Smooth muscle cell (in vitro differentiated cells): ENCODE measurements around the gene PLAAT5. TPM values are rescaled to one million over a fixed set of nuclear protein-coding genes. Genes with fewer than 3 reads are reported as not detected.

ENCODE experiments used
- DNase-seq: peaks from one replicate; lab custom pipeline; 2025; ENCODE audit not compliant: unreplicated experiment; lab: John Stamatoyannopoulos, UW
- H2AFZ ChIP-seq: fragments of 200-600 bp; sonication (generic); 2 replicates; pipeline ENCODE4 v1.6.0; 2016; ENCODE audit warnings: antibody characterized with exemption, low read depth, mild to moderate bottlenecking
- H3F3A ChIP-seq: fragments of 200-600 bp; sonication (generic); 2 replicates; pipeline ENCODE4 v1.6.0; 2017; ENCODE audit warnings: antibody characterized with exemption, low read depth
- H3K27ac ChIP-seq: fragments of 200-600 bp; sonication (generic); 2 replicates; pipeline ENCODE4 v1.5.1; 2016; ENCODE audit warnings: low read depth, mild to moderate bottlenecking
- H3K27me3 ChIP-seq: fragments of 200-600 bp; sonication (generic); 2 replicates; pipeline ENCODE4 v1.6.1; 2016; ENCODE audit warnings: low read depth, mild to moderate bottlenecking
- H3K36me3 ChIP-seq: fragments of 200-600 bp; sonication (generic); 2 replicates; pipeline ENCODE4 v1.5.1; 2016; ENCODE audit warnings: low read depth
- H3K4me1 ChIP-seq: fragments of 200-600 bp; sonication (generic); 2 replicates; pipeline ENCODE4 v1.5.1; 2016; ENCODE audit warnings: low read depth
- H3K4me2 ChIP-seq: fragments of 200-600 bp; sonication (generic); 2 replicates; pipeline ENCODE4 v1.6.0; 2016; ENCODE audit warnings: mild to moderate bottlenecking
- H3K4me3 ChIP-seq: fragments of 200-600 bp; sonication (generic); 2 replicates; pipeline ENCODE4 v1.5.1; 2016; ENCODE audit warnings: mild to moderate bottlenecking
- H3K79me2 ChIP-seq: fragments of 200-600 bp; sonication (generic); 2 replicates; pipeline ENCODE4 v1.6.0; 2016; ENCODE audit warnings: low read depth, mild to moderate bottlenecking
- H3K9ac ChIP-seq: fragments of 200-600 bp; sonication (generic); 2 replicates; pipeline ENCODE4 v1.6.0; 2016; ENCODE audit warnings: low read depth
- H3K9me3 ChIP-seq: fragments of 200-600 bp; sonication (generic); replicated peaks from 2 replicates; pipeline ENCODE4 v1.5.1; 2016; ENCODE audit warnings: low read depth
- H4K20me1 ChIP-seq: fragments of 200-600 bp; sonication (generic); 2 replicates; pipeline ENCODE4 v1.6.0; 2016; ENCODE audit warnings: low read depth
- WGBS: methylation state at CpG from one replicate; pipeline ENCODE4 v1.1.7; 2016; ENCODE audit warnings: low lambda C conversion rate; 5-methylcytosine and 5-hydroxymethylcytosine counted together
- polyA plus RNA-seq: library from polyadenylated mRNA; unstranded; fragments of >200 nt; fragmentation: Nextera tagmentation; extraction: Ambion mirVana; gene quantifications from 2 replicates; pipeline ENCODE4 v1.2.1, GENCODE V29; 2016
- total RNA-seq: library from RNA; depleted of rRNA; stranded (reverse); fragments of >200 nt; gene quantifications from 2 replicates; pipeline ENCODE4 v1.2.3, GENCODE V29; 2014
- TF ChIP-seq, protein P1 (sequence below): fragments of 200-600 bp; sonication (generic); IDR thresholded peaks from 2 replicates; pipeline ENCODE4 v1.5.1; 2017; ENCODE audit warnings: borderline replicate concordance, mild to moderate bottlenecking, antibody characterized with exemption; ENCODE audit not compliant: insufficient read depth, poor library complexity, severe bottlenecking

The PLAAT5 gene
- total and polyA plus RNA-seq, 2 experiments from 2014 or later: 0.04 TPM; not detected in 1

DNA sequence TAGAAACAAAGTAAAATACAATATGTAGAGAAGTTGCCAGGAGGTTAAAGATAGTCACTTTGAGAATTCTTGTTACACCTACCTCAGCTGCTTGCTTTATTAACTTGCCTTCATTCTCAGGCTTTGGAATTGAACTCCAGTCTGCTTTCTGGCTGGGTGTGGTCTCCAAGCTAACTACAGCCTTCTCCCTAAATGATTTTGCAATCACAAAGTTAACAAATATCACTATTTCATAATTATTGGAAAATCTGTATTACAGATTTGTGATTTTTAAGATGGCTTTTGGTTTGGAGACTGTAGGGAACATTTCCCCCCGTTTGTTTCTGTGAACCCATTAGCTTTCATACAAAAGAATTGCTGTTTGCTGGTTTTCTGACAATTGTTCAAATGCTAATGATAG, 2.2 kb downstream of the PLAAT5 start:
- H4K20me1 ChIP-seq: no peaks in the 10 kb centered on the region
- H3K79me2 ChIP-seq: no peaks in the 10 kb centered on the region
- H3K36me3 ChIP-seq: no peaks in the 10 kb centered on the region
- DNase-seq: no peak
- H2AFZ ChIP-seq: no peak overlapping the region
- TF ChIP-seq, protein P1, sequence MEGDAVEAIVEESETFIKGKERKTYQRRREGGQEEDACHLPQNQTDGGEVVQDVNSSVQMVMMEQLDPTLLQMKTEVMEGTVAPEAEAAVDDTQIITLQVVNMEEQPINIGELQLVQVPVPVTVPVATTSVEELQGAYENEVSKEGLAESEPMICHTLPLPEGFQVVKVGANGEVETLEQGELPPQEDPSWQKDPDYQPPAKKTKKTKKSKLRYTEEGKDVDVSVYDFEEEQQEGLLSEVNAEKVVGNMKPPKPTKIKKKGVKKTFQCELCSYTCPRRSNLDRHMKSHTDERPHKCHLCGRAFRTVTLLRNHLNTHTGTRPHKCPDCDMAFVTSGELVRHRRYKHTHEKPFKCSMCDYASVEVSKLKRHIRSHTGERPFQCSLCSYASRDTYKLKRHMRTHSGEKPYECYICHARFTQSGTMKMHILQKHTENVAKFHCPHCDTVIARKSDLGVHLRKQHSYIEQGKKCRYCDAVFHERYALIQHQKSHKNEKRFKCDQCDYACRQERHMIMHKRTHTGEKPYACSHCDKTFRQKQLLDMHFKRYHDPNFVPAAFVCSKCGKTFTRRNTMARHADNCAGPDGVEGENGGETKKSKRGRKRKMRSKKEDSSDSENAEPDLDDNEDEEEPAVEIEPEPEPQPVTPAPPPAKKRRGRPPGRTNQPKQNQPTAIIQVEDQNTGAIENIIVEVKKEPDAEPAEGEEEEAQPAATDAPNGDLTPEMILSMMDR: no peak
- no peak overlapping the region for H3K9ac ChIP-seq
- peaks cover 20% of the 10 kb centered on the region for H3K4me1 ChIP-seq
- 62% methylated on average over 1 of the region's 1 CpG for WGBS
- H3K27me3 ChIP-seq: peaks cover 6% of the 10 kb centered on the region
- H3K4me2 ChIP-seq: no peak overlapping the region
- H3K4me3 ChIP-seq: no peak overlapping the region
- H3K9me3 ChIP-seq: no peaks in the 10 kb centered on the region
- no peak overlapping the region for H3K27ac ChIP-seq
- no peaks in the 10 kb centered on the region for H3F3A ChIP-seq

DNA sequence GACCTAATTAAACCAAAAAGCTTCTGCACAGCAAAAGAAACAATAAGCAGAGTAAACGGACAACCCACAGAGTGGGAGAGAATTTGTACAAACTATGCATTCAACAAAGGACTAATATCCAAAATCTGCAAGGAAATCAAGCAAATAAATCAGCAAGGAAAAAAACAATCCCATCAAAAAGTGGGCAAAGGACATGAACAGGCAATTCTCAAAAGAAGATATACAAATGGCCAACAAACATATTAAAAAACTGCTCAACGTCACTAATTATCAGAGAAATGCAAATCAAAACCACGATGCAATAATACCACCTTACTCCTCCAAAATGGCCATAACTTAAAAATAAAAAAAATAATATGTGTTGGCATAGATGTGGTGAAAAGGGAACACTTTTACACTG, 5.2 kb downstream of the PLAAT5 start:
- peaks cover 6% of the 10 kb centered on the region for H3K27me3 ChIP-seq
- no peak overlapping the region for H3K27ac ChIP-seq
- no peaks in the 10 kb centered on the region for H3K9me3 ChIP-seq
- H3K79me2 ChIP-seq: no peaks in the 10 kb centered on the region
- DNase-seq: no peak
- no peaks in the 10 kb centered on the region for H3K36me3 ChIP-seq
- H3K9ac ChIP-seq: no peak overlapping the region
- H3K4me3 ChIP-seq: no peak overlapping the region
- no peaks in the 10 kb centered on the region for H4K20me1 ChIP-seq
- no peak overlapping the region for H2AFZ ChIP-seq
- peaks cover 9% of the 10 kb centered on the region for H3K4me1 ChIP-seq
- 89% methylated on average over 3 of the region's 3 CpGs for WGBS
- H3K4me2 ChIP-seq: no peak overlapping the region
- no peaks in the 10 kb centered on the region for H3F3A ChIP-seq
- TF ChIP-seq, protein P1: no peak

DNA sequence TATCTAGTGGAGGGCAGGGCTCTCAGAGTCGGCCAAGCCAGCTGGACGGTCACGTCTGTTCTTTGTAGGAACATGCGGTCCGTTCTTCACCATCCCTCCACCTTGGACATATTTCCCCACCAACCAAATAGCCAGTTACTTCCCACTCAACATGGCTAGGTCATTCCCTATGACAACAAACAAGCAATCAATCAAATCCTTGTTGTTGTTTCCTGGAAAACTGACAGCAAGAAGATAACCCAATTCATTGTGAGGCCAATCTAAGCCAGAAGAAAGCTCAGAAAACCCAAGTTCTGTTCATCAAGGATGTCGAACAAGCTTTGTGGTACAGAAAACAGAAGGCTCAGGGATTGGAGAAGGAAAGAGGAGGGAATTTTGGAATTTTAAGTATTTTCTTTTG, 10.9 kb downstream of the PLAAT5 start:
- H3K9me3 ChIP-seq: no peaks in the 10 kb centered on the region
- H3K4me1 ChIP-seq: no peaks in the 10 kb centered on the region
- no peaks in the 10 kb centered on the region for H3F3A ChIP-seq
- H3K9ac ChIP-seq: no peak overlapping the region
- no peaks in the 10 kb centered on the region for H3K79me2 ChIP-seq
- no peak for DNase-seq
- no peak overlapping the region for H3K4me3 ChIP-seq
- H4K20me1 ChIP-seq: no peaks in the 10 kb centered on the region
- no peak overlapping the region for H3K27ac ChIP-seq
- H3K36me3 ChIP-seq: no peaks in the 10 kb centered on the region
- no peak overlapping the region for H3K4me2 ChIP-seq
- TF ChIP-seq, protein P1: no peak
- WGBS: 91% methylated on average over 6 of the region's 6 CpGs
- H2AFZ ChIP-seq: no peak overlapping the region
- H3K27me3 ChIP-seq: no peaks in the 10 kb centered on the region

DNA sequence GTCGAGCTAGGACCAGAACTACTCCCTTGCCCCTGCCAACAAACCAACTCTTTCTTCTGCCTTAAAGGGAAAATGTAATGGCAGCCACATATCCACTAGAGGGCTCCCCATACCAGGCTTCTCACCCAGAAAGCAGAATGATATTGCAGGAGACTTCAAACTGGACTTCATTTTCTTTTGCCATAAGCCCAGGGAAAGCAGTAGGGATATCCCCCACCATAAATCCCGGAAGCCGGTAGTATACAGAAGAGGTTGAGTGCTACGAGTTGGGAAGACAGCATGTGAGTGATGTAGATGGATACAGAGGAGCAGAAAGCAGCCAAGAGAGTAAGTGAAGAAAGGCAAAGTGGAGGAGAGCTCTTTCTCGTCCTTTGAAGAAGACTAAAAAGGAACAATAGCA, 12.1 kb downstream of the PLAAT5 start:
- Histone ChIP-seq H3K4me1 (no peaks in the 10 kb centered on the region), H3K79me2 (no peaks in the 10 kb centered on the region), H3K27ac (no peak overlapping the region), H3K4me2 (peak overlapping the region; percentile 45), H3F3A (no peaks in the 10 kb centered on the region), H3K9ac (no peak overlapping the region), H3K36me3 (no peaks in the 10 kb centered on the region), H2AFZ (peak overlapping the region; percentile 69), H3K4me3 (no peak overlapping the region), H3K27me3 (no peaks in the 10 kb centered on the region), H4K20me1 (no peaks in the 10 kb centered on the region), H3K9me3 (no peaks in the 10 kb centered on the region)
- WGBS: 30% methylated on average over 5 of the region's 5 CpGs
- DNase-seq: no peak
- TF ChIP-seq, protein P1: peak; percentile 93
